Raji (cell line): Measurements from ENCODE around the gene LDB2.

Source experiments
- POLR2A ChIP-seq: IDR thresholded peaks from 2 replicates; pipeline ENCODE4 v1.6.1; 2011; ENCODE audit warnings: low read depth, low read length, control low read depth; ENCODE audit not compliant: insufficient read depth

The LDB2 gene

GRCh38 chr4:16659079-16659478, 239.4 kb downstream of the LDB2 start:
- TF ChIP-seq POLR2A: no peak

GRCh38 chr4:16658183-16658582, 240.3 kb downstream of the LDB2 start:
- no peak for TF ChIP-seq POLR2A

GRCh38 chr4:16655111-16655510, 243.3 kb downstream of the LDB2 start:
- no peak for TF ChIP-seq POLR2A

- TF ChIP-seq POLR2A: no peak
Observed at GRCh38 chr4:16652732-16653305, 245.6 kb downstream of the LDB2 start.

GRCh38 chr4:16646459-16646858, 252.0 kb downstream of the LDB2 start:
- TF ChIP-seq POLR2A: no peak

- TF ChIP-seq POLR2A: no peak
Observed at GRCh38 chr4:16643893-16644292, 254.6 kb downstream of the LDB2 start.

- no peak for TF ChIP-seq POLR2A
Observed at GRCh38 chr4:16642897-16643296, 255.5 kb downstream of the LDB2 start.

GRCh38 chr4:16641971-16642370, 256.5 kb downstream of the LDB2 start:
- TF ChIP-seq POLR2A: no peak

- no peak for TF ChIP-seq POLR2A
Observed at GRCh38 chr4:16636912-16637630, 261.4 kb downstream of the LDB2 start.

GRCh38 chr4:16636304-16636703, 262.1 kb downstream of the LDB2 start:
- TF ChIP-seq POLR2A: no peak

- TF ChIP-seq POLR2A: no peak
Observed at GRCh38 chr4:16627999-16628398, 270.4 kb downstream of the LDB2 start.

- no peak for TF ChIP-seq POLR2A
Observed at GRCh38 chr4:16626945-16627344, 271.5 kb downstream of the LDB2 start.

- TF ChIP-seq POLR2A: no peak
Observed at GRCh38 chr4:16622826-16623225, 275.6 kb downstream of the LDB2 start.

- no peak for TF ChIP-seq POLR2A
Observed at GRCh38 chr4:16617435-16617834, 281.0 kb downstream of the LDB2 start.

GRCh38 chr4:16617011-16617410, 281.4 kb downstream of the LDB2 start:
- no peak for TF ChIP-seq POLR2A

GRCh38 chr4:16609170-16609758, 289.2 kb downstream of the LDB2 start:
- TF ChIP-seq POLR2A: no peak
